HAP-1 (cell line): Measurements from ENCODE around the gene CSNK1G2.

ENCODE experiments used
- DNase-seq, 2 experiments: peaks; one replicate each; pipeline ENCODE4 v3.0.0-alpha.2; 2016 to 2020; ENCODE audit warnings: low spot score in 2 of 2
- H3K27me3 ChIP-seq: fragments of 250-450 bp; sonication (Bioruptor Pico); 2 replicates; pipeline ENCODE4 v1.5.1; 2020; ENCODE audit warnings: low read depth, mild to moderate bottlenecking, moderate library complexity
- H3K36me3 ChIP-seq: fragments of 250-450 bp; sonication (Bioruptor Pico); replicated peaks from 2 replicates; pipeline ENCODE4 v1.5.1; 2020; ENCODE audit warnings: mild to moderate bottlenecking
- H3K4me1 ChIP-seq: fragments of 250-450 bp; sonication (Bioruptor Pico); 2 replicates; pipeline ENCODE4 v1.5.1; 2020; ENCODE audit warnings: mild to moderate bottlenecking
- H3K4me3 ChIP-seq: fragments of 250-450 bp; sonication (Bioruptor Pico); 2 replicates; pipeline ENCODE4 v1.5.1; 2020; ENCODE audit warnings: mild to moderate bottlenecking, moderate library complexity
- H3K9me3 ChIP-seq: fragments of 250-450 bp; sonication (Bioruptor Pico); 2 replicates; pipeline ENCODE4 v1.5.1; 2020; ENCODE audit warnings: mild to moderate bottlenecking, moderate library complexity
- in situ Hi-C: fragments of 300-500 bp; cut with MboI; formaldehyde crosslinking; loops from 3 replicates; pipeline ENCODE4 v1.14.3; 2020; ENCODE audit warnings: low sequenced_read_pairs, inconsistent platforms, mixed read lengths

Gene CSNK1G2

DNA sequence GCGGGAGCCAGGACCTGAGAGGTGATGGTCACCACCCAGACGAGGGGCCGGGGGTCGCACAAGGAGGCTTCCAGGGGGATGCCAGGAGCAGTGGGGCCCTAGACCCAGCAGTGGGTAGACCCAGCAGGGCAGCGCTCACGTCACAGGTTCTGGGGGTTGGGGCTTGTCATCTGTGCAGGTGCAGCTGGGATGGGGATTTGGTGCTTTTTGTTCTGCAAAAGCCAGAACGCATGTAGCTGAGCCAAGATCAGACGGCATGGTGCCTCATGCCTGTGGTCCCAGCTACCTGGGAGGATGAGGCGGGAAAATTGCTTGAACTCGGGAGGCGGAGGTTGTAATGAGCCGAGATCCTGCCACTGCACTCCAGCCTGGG, 15.1 kb downstream of the CSNK1G2 start:
- Histone ChIP-seq H3K36me3 (no peaks in the 10 kb centered on the region; the same call in 1 of the 2 replicates), H3K4me3 (no peak overlapping the region), H3K27me3 (no peaks in the 10 kb centered on the region), H3K4me1 (no peaks in the 10 kb centered on the region), H3K9me3 (no peaks in the 10 kb centered on the region)
- in situ Hi-C loops, result no loop called here
- no peak for DNase-seq

DNA sequence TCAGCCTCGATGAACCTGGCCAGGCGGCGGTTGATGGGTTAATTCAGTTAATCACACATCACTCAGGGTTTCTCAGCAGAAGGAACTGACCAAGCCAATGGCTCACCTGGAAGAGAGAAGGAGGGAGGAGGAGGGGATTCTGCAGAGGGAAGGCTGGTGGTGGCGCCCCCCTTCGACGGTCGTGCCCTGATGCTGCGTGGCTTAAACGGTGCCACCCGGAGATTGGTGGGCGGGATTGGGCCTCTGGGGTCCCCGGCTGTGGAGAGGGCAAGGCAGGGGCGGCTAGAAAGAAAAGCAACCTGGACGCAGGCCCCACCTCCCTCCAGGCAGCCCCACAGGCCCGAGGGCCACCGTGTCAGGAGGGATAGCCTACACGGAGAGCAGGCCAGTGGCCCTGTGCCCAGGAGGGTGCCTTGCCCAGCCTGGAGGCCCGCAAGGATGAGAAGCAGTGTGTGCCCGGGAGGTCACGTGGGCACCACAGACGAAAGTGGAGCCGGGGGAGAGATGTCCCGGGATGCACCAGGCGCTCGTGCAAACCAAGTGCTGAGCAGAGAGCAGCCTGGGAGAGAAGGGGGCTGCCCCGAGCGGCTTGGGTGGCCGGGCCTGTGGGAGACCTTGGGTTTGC, 16.0 kb downstream of the CSNK1G2 start:
- Histone ChIP-seq H3K27me3 (no peaks in the 10 kb centered on the region), H3K4me3 (no peak overlapping the region), H3K36me3 (no peaks in the 10 kb centered on the region; the same call in 1 of the 2 replicates), H3K4me1 (no peaks in the 10 kb centered on the region), H3K9me3 (no peaks in the 10 kb centered on the region)
- in situ Hi-C loops, result no loop called here
- no peak for DNase-seq

DNA sequence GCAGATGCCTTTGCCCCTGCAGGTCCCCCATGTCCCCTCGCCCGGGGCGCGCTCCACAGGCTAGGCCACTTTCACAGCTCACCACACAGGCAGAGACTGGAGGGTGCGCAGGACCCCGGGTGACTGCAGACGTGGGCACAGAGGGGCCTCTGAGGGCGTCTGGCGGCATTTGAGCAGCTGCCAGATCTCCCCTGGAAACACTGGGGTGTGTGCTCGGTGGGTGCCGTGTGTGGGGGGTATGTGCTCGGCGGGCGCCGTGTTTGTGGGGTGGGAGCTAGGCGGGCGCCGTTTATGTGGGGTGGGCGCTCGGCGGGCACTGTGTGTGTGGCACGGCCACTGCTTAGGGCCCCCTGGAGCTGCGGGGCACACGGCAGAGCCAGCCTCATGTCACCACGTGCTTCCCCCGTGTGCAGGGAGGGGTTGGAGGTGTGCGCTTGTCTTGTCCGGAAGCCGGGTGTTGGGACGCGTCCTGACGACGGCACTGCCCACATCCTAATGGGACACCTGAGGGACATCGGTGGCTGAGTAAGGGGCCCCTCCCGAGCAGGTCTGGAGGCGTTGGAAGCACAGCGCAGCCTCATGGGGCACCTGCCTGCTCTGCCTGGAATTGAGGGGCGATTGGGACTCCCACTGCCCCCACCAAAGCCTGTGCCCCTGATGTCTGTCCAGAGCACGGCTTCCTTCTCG, 16.7 kb downstream of the CSNK1G2 start:
- in situ Hi-C loops, result no loop called here
- no peaks in the 10 kb centered on the region for H3K9me3 ChIP-seq
- DNase-seq, result no peak
- no peak overlapping the region for H3K4me3 ChIP-seq
- H3K4me1 ChIP-seq, result no peaks in the 10 kb centered on the region
- H3K27me3 ChIP-seq, result no peaks in the 10 kb centered on the region
- peaks cover 2% of the 10 kb centered on the region; the same call in 1 of the 2 replicates for H3K36me3 ChIP-seq

DNA sequence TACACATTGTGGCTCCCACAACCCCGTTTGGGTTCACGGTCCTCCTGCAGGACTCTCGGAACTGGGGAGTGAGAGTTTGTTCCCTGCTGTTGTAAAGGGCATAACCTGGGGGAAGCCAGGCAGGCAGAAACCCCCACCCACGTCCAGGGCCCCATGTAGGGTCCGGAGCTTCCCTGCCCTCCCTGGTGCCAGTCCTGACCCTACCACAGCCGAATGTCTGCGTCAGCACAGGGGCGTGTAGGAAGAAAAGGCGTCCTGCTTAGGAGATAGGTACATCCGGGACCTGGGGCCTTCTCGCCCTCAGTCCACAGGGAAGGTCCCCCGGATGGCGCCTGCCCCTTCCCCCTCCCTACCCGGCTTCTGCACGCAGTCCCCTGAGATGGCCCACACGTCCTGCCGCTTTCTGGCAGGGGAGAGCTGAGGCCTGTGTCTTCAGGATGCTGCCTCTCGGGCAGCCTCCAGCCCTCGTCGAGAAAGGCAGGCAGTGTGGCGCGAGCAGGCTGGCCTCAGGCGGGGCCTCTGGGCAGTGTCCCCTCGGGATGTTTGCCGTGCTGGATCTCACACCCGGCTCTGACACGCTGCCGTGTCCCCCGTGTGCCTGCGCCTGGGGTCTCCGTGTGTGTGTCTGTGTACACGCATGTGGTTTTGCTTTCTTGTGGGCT, 19.1 kb downstream of the CSNK1G2 start:
- no peaks in the 10 kb centered on the region for H3K9me3 ChIP-seq
- H3K27me3 ChIP-seq, result no peaks in the 10 kb centered on the region
- in situ Hi-C loops, result no loop called here
- peaks cover 4% of the 10 kb centered on the region; the same call in 1 of the 2 replicates for H3K36me3 ChIP-seq
- no peak for DNase-seq
- no peaks in the 10 kb centered on the region for H3K4me1 ChIP-seq
- no peak overlapping the region for H3K4me3 ChIP-seq

DNA sequence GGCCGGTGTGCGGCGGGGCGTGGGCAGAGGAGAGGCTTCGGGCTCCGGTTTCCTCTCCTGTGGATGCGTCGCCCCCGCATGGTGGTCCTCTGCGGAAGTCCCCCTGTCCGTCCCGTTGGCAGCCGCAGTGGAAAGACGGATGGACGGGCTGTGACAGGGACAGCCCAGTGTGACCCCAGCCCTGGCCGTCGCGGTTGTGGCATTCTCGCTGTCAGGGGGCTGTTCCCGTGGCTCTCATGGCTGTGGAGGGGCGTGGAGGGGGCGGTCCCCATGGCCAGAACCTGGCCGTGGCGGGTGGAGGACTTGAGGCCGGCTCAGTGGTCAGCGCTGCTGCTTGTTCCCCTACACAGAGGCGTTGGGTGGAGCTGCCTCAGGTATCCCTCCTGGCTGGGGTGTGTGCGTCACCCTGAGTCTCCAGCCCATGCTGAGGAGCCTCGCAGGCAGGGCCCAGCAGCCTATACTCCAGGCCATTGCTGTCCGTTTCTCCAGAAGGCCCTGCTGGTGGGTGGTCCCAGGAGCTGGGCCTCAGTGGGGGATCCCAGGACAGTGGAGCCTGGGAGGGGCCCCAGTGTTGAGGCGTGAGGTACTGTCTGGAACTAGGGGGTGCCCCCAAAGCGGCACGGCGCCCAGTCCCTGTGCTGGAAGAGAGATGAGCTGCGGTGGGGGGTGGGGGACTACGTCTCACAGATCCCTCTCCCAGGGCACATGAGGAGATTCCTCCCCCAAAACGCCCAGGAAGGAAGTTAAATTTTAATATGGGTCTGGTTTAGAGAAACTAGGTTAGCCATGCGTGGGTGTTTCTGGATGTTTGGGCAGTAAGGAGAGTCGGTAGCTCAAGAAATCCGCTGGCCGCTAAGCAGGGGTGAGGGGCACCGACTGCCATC, 20.3 kb downstream of the CSNK1G2 start:
- in situ Hi-C loops, result no loop called here
- Histone ChIP-seq H3K27me3 (no peaks in the 10 kb centered on the region), H3K4me3 (no peak overlapping the region), H3K36me3 (peaks cover 4% of the 10 kb centered on the region; the same call in 1 of the 2 replicates), H3K4me1 (no peaks in the 10 kb centered on the region), H3K9me3 (no peaks in the 10 kb centered on the region)
- DNase-seq, result no peak

DNA sequence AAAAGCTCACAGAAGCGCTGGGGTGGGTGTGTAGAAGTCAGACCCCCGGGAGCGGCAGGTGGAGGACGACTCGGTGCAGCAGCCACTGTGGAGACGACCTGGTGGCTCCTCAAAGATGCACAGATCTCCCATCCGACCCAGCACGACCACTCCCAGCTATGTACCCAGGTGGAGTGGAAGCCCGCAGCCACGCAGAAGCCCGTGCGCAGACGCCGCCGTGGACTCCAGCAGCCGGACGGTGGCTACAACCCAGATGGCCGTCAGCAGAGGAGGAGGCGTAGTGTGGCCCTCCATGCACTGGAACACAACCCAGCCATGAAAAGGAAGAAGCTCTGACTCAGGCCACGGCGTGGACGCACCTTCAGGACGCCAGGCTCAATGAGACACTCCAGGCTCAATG, 21.7 kb downstream of the CSNK1G2 start:
- H3K4me1 ChIP-seq, result no peaks in the 10 kb centered on the region
- DNase-seq, result no peak
- H3K4me3 ChIP-seq, result no peak overlapping the region
- H3K27me3 ChIP-seq, result no peaks in the 10 kb centered on the region
- in situ Hi-C loops, result no loop called here
- H3K9me3 ChIP-seq, result no peaks in the 10 kb centered on the region
- peaks cover 4% of the 10 kb centered on the region; the same call in 1 of the 2 replicates for H3K36me3 ChIP-seq

DNA sequence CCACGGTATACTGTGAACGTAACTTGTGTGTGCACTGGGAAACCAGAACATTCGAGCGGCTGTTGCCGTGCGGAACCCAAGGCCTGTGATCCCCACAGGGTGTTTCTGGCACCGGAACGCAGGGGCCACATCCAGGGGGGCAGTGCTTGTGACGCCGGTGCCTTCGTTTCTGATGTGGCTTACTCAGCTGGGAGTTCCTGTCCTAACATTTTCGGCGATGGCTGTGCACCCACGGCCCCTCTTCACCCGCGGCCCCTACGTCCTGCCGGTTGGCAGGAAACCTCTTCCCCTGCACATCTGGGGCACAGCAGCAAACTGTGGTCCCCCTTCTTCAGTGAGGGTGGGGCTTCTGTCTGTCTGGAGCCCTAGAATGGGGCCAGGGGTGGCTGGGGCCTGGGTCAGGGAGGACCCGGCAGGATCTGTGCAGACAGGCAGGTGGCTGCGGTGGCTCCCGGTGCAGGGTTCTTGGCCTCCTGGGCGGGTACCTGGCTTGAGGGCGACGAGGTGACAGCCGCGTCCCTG, 26.2 kb downstream of the CSNK1G2 start:
- Histone ChIP-seq H3K9me3 (no peaks in the 10 kb centered on the region), H3K36me3 (peaks cover 14% of the 10 kb centered on the region), H3K27me3 (no peaks in the 10 kb centered on the region), H3K4me1 (no peaks in the 10 kb centered on the region), H3K4me3 (no peak overlapping the region)
- in situ Hi-C loops, result no loop called here
- DNase-seq, result no peak

DNA sequence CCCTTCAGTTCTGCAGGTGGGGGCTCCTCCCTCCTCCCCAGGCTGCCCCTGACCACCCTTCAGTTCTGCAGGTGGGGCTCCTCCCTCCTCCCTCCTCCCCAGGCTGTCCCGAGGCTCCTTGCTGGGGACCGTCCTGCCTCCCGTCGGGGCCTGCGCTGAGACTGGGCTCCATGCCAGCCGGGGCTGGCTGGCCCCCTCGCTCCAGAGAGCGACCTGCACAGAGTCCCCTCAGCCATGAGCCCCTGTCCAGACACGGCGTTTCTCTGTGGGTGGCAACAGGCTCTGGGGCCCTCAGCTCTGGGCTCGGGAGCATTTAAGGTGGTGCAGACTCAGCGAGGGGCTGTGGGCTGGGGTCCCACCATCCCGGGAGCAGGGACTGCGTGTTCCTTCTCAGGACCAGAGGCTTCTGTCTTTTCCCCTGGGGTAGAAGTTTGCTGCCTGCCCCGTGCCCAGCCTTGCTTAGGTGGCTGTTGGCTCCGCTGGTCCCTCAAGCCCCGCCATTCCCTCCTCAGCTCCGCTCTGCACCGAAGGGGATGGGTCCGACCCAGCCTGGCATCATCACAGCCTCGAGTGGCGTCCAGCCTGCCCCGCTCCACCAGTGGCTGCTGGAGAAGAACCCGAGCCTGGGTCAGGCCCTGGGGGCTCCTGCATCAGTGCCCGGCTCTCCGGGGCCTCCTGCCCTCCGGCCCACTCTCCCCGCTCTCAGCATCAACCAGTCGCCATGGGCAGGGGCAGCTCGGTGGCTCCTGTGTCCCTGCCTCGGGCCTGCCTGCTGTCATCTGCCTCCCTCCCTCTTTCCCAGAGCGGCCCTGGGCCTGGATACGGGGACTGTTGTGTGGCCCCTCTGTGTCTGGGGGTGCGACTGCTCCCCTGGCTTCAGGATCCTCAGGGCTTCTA, 27.6 kb downstream of the CSNK1G2 start:
- DNase-seq, result no peak
- no peaks in the 10 kb centered on the region for H3K27me3 ChIP-seq
- in situ Hi-C loops, result no loop called here
- no peaks in the 10 kb centered on the region for H3K4me1 ChIP-seq
- no peaks in the 10 kb centered on the region for H3K9me3 ChIP-seq
- no peak overlapping the region for H3K4me3 ChIP-seq
- peaks cover 10% of the 10 kb centered on the region for H3K36me3 ChIP-seq

DNA sequence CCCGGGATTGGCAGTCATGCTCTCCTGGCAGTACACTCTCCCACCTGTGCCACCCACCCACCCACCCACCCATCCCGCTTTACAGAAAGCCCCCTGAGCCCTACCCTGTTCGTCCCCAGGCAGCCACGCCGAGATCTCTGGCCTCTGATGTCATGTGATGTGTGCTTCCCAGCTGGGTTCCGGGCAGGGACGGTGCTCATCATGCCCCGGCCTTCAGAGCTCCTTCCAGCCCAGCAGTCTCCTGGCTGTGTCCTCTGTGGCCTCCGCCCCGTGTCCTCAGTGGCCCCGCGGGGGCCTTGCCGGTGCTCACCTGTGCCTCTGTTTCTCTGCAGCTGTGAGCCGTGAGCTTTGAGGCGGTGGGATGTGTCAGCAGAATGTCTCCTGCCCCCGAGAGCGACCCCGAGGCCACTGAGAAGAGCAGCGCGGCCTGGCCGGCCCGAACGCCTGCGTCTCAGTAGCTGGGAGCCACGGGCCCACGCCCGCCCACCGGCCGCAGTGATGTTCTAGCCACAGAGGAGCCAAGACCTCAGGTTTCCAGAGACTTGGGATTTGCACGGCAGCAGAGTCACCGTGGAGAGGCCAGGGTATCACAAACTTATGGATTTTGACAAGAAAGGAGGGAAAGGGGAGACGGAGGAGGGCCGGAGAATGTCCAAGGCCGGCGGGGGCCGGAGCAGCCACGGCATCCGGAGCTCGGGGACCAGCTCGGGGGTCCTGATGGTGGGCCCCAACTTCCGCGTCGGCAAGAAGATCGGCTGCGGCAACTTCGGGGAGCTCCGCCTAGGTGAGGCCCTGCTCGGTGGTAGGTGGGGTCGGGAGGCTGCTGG, 28.4 kb downstream of the CSNK1G2 start:
- H3K36me3 ChIP-seq, result peaks cover 18% of the 10 kb centered on the region

DNA sequence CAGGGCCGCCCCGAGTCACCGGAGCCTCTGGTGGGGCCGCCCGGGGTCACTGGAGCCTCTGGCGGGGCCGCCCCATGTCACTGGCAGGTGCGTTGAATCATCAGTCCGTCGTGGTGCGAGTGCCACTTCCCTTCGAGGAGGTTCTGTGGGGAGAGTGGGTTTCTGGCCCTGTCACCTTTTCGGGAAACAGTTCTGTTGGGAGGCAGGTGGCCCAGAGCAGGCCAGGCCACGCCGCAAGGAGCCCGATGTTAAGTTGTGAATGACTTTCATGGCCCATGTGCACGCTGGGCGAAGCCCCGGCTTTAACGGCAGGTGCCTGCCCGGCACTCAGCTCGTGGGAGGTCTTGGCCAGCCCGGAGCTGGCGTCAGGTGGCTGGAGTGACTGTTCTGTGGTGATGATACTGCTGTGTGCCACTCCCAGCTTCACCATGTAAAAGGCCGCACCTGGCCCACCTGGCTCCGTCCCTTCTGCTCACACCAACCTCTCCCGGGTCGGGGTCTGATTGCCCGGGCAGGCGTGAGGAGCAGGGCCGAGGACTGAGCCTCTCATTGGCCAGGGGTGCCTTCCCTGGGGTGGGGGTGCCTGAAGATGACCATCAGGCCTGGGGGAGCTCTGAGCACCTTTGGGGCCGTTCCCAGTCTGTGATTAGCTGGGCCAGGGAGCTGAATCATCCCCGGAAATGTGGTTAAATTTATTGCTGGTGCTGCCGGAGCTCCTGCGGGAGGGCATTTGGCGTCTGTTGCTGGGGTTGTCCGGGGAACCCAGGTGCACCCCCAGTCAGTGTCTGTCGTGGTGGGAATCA, 29.2 kb downstream of the CSNK1G2 start:
- Histone ChIP-seq H3K27me3 (no peaks in the 10 kb centered on the region), H3K4me1 (no peaks in the 10 kb centered on the region), H3K36me3 (peaks cover 23% of the 10 kb centered on the region), H3K4me3 (no peak overlapping the region), H3K9me3 (no peaks in the 10 kb centered on the region)
- in situ Hi-C loops, result no loop called here
- no peak for DNase-seq

More for the DNA sequence above, 28.4 kb downstream of the CSNK1G2 start:
- no peaks in the 10 kb centered on the region for H3K27me3 ChIP-seq
- no peaks in the 10 kb centered on the region for H3K4me1 ChIP-seq
- no peak overlapping the region for H3K4me3 ChIP-seq
- DNase-seq, result no peak
- in situ Hi-C loops, result no loop called here
- H3K9me3 ChIP-seq, result no peaks in the 10 kb centered on the region

DNA sequence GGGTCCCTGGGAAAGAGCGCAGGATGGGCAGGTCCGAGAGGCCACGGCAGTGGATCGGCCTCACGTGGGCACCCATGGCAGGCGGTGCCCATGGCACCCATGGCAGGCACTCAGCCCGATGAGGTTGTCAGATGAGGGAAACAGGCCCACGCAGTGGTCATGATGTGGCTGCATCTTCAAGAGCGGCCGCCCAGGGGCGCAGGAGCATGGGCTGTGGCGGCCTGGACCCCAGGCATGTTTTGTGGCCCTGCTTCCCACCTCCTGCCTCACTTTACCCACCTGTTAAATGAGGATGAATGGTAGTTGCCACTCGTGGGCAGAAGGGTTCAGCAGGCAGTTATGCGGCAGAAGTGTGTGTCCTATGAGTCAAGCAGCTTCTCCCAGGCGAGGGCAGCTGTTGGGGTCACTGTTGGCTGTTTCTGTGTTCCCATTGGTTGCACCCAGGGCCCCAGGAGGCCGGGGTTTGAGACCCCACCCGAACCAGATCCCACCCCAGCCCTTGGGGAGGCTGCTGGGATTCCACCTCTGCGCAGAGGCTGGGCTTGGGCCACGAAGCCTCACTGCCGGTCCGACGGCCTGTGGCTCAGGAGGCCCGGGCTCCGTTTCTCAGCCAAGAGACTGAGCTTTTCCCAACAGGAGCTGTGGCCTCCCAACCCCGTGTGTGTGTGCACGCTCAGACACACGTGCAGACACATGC, 30.0 kb downstream of the CSNK1G2 start:
- Histone ChIP-seq H3K36me3 (peaks cover 30% of the 10 kb centered on the region), H3K4me3 (no peak overlapping the region), H3K9me3 (no peaks in the 10 kb centered on the region), H3K27me3 (no peaks in the 10 kb centered on the region), H3K4me1 (no peaks in the 10 kb centered on the region)
- in situ Hi-C loops, result no loop called here
- no peak for DNase-seq
